NCI-H2081 treated with DMSO at 0.1 percent for 48 hours (cell line): Measurements from ENCODE around the gene RER1.

ENCODE experiments used
- DNase-seq: peaks from one replicate; lab custom pipeline; 2025; lab: John Stamatoyannopoulos, UW

Gene RER1, protein sequence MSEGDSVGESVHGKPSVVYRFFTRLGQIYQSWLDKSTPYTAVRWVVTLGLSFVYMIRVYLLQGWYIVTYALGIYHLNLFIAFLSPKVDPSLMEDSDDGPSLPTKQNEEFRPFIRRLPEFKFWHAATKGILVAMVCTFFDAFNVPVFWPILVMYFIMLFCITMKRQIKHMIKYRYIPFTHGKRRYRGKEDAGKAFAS

DNA sequence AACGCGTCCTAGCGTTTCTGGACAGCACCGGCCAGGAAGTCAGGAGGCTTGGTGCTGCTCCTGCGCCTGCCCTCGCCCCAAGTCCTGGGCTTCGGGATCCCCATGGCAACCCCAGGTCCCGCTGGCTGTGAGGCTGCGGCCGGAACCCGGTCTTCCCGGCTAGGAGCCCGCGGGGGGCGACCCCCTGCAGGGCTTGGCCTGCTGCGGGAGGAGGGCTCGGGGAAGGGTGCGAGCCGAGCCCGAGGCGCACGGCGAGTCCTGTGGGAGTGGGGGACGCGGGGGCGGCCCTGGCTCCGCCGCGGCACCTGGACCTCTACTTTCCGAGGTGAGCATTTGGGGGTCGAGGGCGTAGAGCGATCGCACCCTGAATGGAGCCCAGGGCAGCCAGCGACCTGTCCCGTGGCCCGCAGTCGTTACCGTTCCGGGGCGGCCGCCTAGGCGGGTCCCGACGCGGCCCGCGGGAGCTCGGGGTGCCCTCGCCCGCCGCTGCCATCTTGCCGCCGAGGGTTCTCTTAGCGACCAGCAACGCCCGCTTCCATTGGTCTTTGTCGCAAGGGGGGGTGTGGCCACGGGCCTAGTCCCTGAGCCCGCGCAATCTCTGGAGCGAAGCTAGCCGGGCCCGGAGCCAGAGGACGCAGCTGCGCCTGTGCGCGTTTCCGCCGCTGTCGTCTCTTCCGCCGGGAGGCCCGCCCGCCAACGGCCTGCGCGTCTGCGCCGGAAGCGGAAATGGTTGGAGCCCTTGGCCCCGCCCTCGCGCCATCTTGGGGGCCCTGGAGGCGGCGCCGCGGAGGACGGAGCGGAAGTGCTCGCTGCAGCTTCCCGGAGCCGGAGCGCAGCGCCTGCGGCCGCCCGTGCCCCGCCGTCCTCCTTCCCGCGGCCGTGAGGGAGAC, at the start of gene RER1, which contains the start of gene MORN1:
RER1 (plus strand) TSS at position 801 of the 890 bp plus-strand sequence. CDS start 3,950 bp downstream, outside the sequence.
MORN1 (minus strand) TSS at position 514 of the 890 bp plus-strand sequence; CDS start at position 493, 21 bp downstream.
- peak; percentile 88 for DNase-seq

DNA sequence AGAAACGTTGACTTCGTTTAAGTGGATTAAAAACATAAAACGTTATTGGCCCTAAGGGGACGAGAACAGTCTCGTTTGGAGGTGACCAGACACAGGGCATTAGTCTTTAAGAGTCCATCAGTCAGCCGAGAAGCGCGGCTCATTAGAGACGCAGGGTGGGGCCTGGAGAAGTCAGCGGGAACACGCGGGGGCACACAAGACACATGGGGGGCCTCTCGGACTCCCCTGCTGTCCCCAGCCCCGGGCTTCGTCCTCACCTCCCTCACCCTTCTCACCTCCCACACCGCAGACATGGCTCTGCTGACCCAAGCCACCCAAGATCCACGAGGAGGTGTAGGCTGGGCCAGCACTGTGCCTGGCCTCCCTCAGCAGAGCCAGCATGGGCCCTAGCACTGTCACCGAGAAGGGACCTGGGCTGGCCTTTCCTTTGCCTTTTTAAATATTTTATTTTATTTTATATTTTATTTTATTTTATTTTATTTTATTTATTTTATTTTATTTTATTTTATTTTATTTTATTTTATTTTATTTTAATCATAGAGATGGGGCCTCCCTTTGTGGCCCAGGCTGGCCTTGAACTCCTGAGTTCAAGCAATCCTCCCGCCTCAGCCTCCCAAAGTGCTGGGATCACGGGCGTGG, 49.1 kb upstream of the RER1 start:
- DNase-seq: no peak

DNA sequence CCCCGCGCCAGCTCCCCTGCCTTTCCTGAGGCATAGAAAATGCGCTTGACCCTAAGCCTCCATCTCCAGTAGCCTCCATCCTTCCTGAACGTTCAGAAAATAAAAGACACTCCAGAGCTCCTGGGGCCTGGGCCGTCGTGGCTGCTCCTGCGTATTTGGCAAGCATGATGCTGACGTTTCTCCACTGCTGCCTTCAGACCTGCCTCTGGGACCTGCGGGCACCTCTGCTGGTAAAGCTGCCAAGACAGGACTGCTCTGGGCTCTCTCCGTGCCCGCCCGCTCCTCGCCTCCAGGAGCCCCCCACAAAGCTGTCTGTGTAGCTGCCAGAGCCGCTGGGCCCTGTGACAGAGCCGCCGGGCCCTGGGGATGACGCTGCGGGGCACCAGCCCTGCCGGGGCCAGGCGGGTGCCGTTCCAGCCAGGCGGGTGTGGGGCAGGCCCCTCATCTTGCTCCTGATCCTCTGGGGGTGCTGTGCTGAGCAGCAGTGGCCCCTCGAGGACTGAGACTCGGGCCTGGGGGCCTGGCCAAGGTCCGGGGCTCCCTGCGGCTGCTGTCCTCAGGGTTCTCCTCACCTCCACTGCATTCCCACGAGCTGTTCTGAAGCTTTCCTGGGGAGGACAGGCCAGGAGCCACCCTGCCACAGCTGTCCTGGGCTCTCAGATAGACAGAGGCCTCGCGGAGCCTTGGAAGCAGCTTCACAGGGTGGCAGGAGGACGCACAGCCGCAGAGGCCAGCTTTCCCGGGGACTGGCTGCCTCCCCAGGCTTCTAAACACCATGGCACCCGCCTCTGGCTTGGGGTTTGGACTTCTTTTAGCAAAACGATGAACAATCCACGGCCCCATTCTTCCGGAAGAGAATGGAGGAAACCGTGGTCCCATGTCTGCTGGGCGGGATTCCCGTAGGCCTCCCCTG, 48.4 kb upstream of the RER1 start:
- no peak for DNase-seq

- DNase-seq: no peak
Measured at GRCh38 chr1:2344121-2344681, 47.4 kb upstream of the RER1 start.

- no peak for DNase-seq
Measured at GRCh38 chr1:2344744-2345296, 46.8 kb upstream of the RER1 start.

DNA sequence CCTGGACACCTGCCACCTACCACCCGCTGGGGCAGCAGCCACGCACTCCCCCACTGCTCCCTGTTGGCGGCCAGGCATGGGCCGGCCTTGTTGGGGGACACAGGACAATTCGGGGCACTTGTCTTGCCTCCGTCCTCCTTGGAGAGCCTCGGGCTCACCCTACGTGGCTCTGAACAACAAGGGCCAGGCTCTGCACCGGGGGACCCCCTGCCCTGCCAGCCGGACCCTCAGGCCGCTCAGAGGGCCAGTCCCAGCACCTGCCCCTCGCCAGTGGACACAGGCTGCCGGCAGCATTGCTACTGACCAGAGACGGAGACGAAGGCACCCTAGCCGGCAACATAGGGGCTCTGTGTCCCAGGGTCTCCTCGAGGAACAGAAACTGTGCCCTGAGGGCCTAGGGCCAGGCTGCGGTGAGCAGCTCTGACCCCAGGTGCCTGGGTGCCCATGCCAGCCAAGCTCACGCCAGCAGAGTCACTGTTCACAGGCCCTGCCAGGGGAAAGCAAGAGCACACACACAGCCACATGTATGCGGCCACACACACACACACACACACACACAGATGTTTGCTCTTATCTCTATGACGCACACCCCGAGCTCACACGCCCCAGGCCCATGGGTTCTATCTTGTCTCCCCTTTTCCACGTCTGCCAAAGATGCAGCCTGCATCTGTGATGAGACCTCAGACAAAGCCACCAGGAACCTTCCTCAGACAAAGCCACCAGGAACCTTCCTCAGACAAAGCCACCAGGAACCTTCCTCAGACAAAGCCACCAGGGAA, 46.2 kb upstream of the RER1 start:
- DNase-seq: no peak

DNA sequence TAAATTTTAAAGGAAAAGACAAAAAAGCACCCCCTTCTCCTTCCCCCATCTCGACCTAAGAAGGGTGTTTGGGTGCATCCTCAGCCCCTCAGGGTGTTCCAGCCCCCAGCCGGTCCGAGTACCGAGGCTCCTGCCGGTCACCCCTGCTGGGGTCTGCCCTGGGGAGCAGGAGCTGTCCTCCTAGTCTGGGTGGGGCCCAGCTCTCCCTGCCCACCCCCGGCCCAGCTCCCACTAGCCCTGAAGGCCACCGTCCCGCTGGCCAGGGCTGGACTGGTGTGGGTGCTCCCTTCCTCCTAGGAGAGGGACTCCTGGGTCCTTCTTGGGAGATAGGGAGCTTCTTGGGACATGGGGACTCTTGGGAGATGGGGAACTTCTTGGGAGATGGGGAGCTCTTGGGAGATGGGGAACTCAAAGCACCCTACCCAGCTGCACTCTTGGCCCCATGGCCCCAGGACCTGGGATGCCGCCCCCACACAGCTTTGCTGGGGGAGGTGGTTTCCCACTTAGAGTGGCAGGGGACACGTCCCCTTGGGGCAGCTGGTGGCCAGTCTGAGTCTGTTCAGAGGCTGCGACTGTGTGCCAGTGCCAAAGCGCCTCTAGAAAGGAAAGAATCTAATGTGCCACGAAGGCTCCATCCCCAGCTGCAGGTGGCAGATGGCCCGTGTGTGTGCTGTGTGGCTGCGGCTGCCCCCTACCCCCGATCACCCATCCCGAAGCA, 44.8 kb upstream of the RER1 start:
- no peak for DNase-seq

DNA sequence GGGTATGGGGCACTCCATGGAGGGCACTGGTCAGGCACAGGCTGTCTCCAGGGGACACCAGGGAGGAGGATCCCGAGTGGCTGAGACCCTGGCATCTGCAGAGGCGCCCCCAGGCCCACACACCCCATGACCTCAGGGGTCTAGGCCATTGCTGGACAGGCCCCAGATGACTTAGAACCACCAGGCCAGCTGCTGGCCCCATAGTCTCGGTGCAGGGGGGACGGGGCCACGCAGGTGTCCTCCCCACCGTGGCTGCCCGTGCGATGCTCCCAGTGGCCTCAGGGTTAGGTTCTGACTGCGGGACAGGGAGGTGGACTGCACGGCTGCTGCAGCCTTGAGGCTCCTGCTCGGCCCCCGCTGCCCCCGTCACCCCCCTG, 44.2 kb upstream of the RER1 start:
- no peak for DNase-seq

DNA sequence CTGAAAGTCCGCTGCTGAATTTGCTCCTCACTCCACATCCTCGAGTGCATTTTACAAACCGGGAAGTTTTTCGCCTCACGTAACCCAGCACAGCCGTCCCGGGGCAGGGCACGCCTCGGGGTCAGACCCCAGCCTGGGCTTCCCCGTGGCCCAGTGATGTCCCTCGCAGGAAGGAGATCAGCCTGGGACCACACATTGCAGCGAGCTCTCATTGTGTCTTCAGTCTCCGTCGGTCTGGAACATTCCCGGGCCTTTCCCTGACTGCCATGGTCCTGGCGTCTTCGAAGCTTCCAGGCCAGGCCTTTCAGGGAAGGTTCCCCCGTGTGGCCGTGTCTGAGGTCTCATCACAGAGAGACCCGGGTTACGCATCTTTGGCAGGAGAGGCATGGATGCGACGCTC, 43.7 kb upstream of the RER1 start:
- no peak for DNase-seq

DNA sequence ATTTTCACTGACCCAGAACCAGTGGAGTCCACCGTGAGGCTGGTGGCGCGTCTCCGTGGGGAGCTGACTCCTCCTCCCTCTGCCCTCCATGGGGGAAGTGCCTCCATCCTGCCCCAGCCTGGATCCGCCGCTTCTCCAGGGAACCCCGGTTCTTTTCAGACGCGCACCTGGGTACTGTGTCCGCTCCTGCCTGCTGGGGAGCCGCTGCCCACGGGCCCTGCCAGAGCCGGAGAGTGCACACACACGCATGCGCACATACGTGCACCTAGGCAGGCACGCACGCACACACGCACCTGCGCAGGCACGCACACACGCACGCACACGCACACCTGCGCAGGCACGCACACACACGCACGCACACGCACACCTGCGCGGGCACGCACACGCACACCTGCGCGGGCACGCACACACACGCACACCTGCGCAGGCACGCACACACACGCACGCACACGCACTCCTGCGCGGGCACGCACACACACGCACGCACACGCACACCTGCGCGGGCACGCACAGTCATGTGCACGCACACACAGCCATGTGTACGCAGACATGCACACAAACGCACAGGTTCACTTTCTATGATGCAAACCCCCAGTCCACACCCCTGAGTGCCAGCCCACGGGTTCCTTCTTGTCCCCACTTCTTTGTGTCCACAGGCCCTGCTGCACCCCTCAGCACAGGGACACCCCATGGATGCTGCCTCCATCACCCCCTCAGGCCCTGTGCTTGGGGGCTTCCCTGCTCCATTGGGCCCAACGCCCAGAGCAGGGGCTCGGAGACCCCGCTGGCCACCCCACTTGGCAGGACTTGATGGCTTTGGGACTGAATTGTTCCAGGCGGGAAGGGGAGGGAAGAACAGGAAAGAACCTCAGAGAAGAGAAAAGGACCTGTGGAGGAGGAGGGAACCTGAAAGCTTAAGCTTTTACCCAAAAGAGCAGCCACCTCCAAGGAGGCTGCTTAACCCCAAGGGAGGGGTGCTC, 43.0 kb upstream of the RER1 start:
- DNase-seq: no peak

GRCh38 chr1:2349806-2350205, 41.8 kb upstream of the RER1 start:
- DNase-seq: no peak

GRCh38 chr1:2350501-2350900, 41.1 kb upstream of the RER1 start:
- DNase-seq: no peak

DNA sequence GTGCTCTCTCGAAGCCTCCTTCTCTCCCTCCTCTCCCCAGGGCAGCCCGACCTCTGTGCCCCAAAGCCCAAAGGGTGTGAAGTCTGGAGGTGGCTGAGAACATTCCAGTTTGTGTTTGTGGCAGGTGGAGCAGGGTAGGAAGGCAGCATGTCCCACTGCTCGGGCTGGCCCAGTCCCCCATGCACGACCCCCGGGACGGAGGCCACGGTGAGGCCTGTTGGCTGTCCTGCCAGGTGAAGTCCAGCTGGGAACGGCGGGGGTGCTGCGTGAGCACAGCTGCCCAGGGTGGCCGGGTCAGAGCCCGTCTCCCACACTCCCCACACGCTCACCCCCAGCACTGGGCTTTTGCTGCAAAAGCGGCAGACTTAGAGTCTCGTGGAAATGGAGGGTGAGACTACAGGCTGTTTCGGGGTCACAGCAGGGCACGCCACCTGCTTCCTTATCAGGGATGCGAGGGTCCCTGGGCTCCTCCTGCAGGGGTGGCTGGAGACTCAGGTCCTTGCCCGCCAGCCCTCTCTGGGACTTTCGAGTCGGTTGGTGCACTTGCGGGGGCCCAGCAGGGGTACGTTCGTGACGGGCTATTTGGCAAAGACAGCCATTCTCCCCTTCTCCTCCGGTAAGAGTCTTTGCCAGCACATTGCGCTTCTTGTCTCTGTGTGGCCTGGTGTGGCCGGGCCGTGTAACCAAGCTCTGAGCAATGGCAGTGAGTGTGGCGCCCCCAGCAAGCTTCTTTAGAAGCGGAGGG, 40.6 kb upstream of the RER1 start:
- no peak for DNase-seq

GRCh38 chr1:2351723-2352122, 39.9 kb upstream of the RER1 start:
- no peak for DNase-seq

- DNase-seq: no peak
Measured at GRCh38 chr1:2352341-2352896, 39.2 kb upstream of the RER1 start.

DNA sequence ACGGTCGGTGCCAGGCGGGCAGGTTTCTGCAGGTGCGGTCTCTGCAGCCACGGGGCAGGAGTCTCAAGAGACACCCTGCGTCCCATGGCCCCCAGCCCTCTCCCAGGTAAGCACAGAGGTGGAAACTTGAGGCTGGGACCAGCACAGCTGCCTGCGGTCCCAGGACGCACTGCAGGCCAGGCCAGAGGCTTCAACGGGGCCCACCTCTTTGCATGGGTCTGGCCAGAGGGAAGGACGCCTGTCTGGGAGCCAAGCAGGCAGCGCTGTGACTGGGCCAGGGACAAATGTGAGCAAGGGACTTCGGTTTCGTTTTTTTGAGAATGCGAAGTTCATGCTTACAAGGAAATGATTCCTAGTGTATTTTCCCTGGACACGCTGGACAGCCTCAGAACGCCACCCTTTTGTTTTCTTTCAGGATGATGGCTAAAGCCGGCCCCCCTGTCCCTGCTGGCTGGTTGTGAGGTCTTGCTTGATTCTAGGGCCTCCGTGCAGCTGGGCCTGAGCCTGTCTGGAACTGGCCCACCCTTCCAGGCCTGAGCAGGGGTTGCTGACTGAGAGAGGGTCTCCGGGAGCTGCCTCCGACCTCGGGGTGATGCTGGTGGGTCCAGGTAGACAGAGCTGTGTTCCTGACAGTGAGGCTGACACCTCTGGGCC, 38.6 kb upstream of the RER1 start:
- DNase-seq: no peak
